H9 (cell line): ENCODE results near the gene BMERB1. TPM values are rescaled to one million over a fixed set of nuclear protein-coding genes. Genes with fewer than 3 reads are reported as not detected.

Experiments used
- DNase-seq: peaks from one replicate; pipeline ENCODE4 v3.0.0-alpha.2; 2017
- H2AFZ ChIP-seq: one replicate; pipeline ENCODE4 v1.6.1; 2013; ENCODE audit warnings: mild to moderate bottlenecking, low read length, control low read depth, moderate library complexity
- H2AK5ac ChIP-seq: 2 replicates; pipeline ENCODE4 v1.6.1; 2013; ENCODE audit warnings: low read length, control low read depth, mixed read lengths; ENCODE audit not compliant: insufficient read length
- H2BK120ac ChIP-seq: one replicate; pipeline ENCODE4 v1.6.1; 2013; ENCODE audit warnings: low read depth, mild to moderate bottlenecking, low read length, control low read depth, inconsistent platforms; ENCODE audit not compliant: poor library complexity, severe bottlenecking
- H2BK12ac ChIP-seq: 2 replicates; pipeline ENCODE4 v1.6.1; 2013; ENCODE audit warnings: low read length, control low read depth, mixed read lengths, low read depth; ENCODE audit not compliant: insufficient read length
- H2BK15ac ChIP-seq: 2 replicates; pipeline ENCODE4 v1.6.1; 2013; ENCODE audit warnings: low read depth, low read length, control low read depth
- H2BK20ac ChIP-seq: one replicate; pipeline ENCODE4 v1.6.1; 2013; ENCODE audit warnings: low read depth, mild to moderate bottlenecking, low read length, control low read depth, inconsistent platforms; ENCODE audit not compliant: poor library complexity, severe bottlenecking
- H2BK5ac ChIP-seq: 2 replicates; pipeline ENCODE4 v1.6.1; 2013; ENCODE audit warnings: low read length, control low read depth, mixed read lengths; ENCODE audit not compliant: insufficient read length
- H3K14ac ChIP-seq: 2 replicates; pipeline ENCODE4 v1.6.1; 2013; ENCODE audit warnings: low read length, control low read depth; ENCODE audit not compliant: insufficient read depth
- H3K18ac ChIP-seq: 2 replicates; pipeline ENCODE4 v1.6.1; 2013; ENCODE audit warnings: low read depth, mild to moderate bottlenecking, mixed read lengths, low read length, control low read depth; ENCODE audit not compliant: insufficient read length
- H3K23ac ChIP-seq: 2 replicates; pipeline ENCODE4 v1.6.1; 2013; ENCODE audit warnings: low read length, control low read depth, mixed read lengths, low read depth; ENCODE audit not compliant: insufficient read length
- H3K23me2 ChIP-seq: 2 replicates; pipeline ENCODE4 v1.6.1; 2013; ENCODE audit warnings: low read depth, mild to moderate bottlenecking, mixed read lengths, low read length, control low read depth; ENCODE audit not compliant: insufficient read length, poor library complexity, severe bottlenecking
- H3K27ac ChIP-seq: 2 replicates; pipeline ENCODE4 v1.5.1; 2013; ENCODE audit warnings: low read length, control low read depth, mixed read lengths, low read depth; ENCODE audit not compliant: insufficient read length
- H3K27me3 ChIP-seq: 2 replicates; pipeline ENCODE4 v1.6.1; 2013; ENCODE audit warnings: low read length, control low read depth, inconsistent platforms; ENCODE audit not compliant: insufficient read depth
- H3K4ac ChIP-seq: 2 replicates; pipeline ENCODE4 v1.6.1; 2013; ENCODE audit warnings: low read depth, mild to moderate bottlenecking, control low read depth, inconsistent platforms, low read length, moderate library complexity
- H3K4me1 ChIP-seq: 2 replicates; pipeline ENCODE4 v1.6.1; 2013; ENCODE audit warnings: low read length, control low read depth, inconsistent platforms; ENCODE audit not compliant: insufficient read depth
- H3K4me2 ChIP-seq: 2 replicates; pipeline ENCODE4 v1.6.1; 2013; ENCODE audit warnings: low read length, control low read depth, mixed read lengths; ENCODE audit not compliant: insufficient read length, insufficient read depth
- H3K56ac ChIP-seq: 2 replicates; pipeline ENCODE4 v1.6.1; 2013; ENCODE audit warnings: low read depth, mild to moderate bottlenecking, mixed read lengths, low read length, control low read depth; ENCODE audit not compliant: insufficient read length
- H3K79me1 ChIP-seq: 2 replicates; pipeline ENCODE4 v1.6.1; 2013; ENCODE audit warnings: low read depth, mild to moderate bottlenecking, moderate library complexity, low read length, control low read depth, inconsistent platforms; ENCODE audit not compliant: insufficient read depth, poor library complexity, severe bottlenecking
- H3K79me2 ChIP-seq: 2 replicates; pipeline ENCODE4 v1.6.1; 2013; ENCODE audit warnings: low read length, control low read depth, inconsistent platforms; ENCODE audit not compliant: insufficient read depth
- H3K9ac ChIP-seq: 2 replicates; pipeline ENCODE4 v1.6.1; 2013; ENCODE audit warnings: low read length, control low read depth, mixed read lengths; ENCODE audit not compliant: insufficient read length; ENCODE audit errors: extremely low read depth
- H3K9me3 ChIP-seq: one replicate; pipeline ENCODE4 v1.6.1; 2013; ENCODE audit warnings: low read depth, low read length, inconsistent platforms; ENCODE audit not compliant: control insufficient read depth
- H3T11ph ChIP-seq: one replicate; pipeline ENCODE4 v1.6.1; 2013; ENCODE audit warnings: mild to moderate bottlenecking, low read length, control low read depth, inconsistent platforms
- H4K20me1 ChIP-seq: one replicate; pipeline ENCODE4 v1.6.1; 2013; ENCODE audit not compliant: control insufficient read depth, insufficient read length, insufficient read depth
- H4K5ac ChIP-seq: 2 replicates; pipeline ENCODE4 v1.6.1; 2013; ENCODE audit warnings: low read depth, mild to moderate bottlenecking, mixed read lengths, low read length, control low read depth; ENCODE audit not compliant: insufficient read length
- H4K8ac ChIP-seq: replicated peaks from 2 replicates; pipeline ENCODE4 v1.6.1; 2013; ENCODE audit warnings: low read length, control low read depth, mixed read lengths, low read depth; ENCODE audit not compliant: insufficient read length
- H4K91ac ChIP-seq: 2 replicates; pipeline ENCODE4 v1.6.1; 2013; ENCODE audit warnings: low read depth, mild to moderate bottlenecking, moderate library complexity, mixed read lengths, low read length, control low read depth; ENCODE audit not compliant: insufficient read length
- H3K27ac Mint-ChIP-seq, 3 experiments: 2 replicates in 2 of 3; 3 replicates in 1 of 3; pipeline ENCODE4 v1.8.0; 2020 to 2021; ENCODE audit warnings: mixed read lengths in 3 of 3, mild to moderate bottlenecking in 1 of 3, moderate library complexity in 1 of 3
- H3K27me3 Mint-ChIP-seq: 2 replicates; pipeline ENCODE4 v1.8.0; 2021; ENCODE audit warnings: low read depth, mild to moderate bottlenecking, moderate library complexity, mixed read lengths
- H3K36me3 Mint-ChIP-seq, 3 experiments: 2 replicates in 2 of 3; 3 replicates in 1 of 3; pipeline ENCODE4 v1.8.0; 2020 to 2021; ENCODE audit warnings: low read depth in 3 of 3, mixed read lengths in 3 of 3; ENCODE audit not compliant: insufficient read depth in 1 of 3
- H3K4me1 Mint-ChIP-seq, 2 experiments: 2 replicates each; pipeline ENCODE4 v1.8.0; 2020; ENCODE audit warnings: mixed read lengths in 2 of 2
- H3K4me3 Mint-ChIP-seq, 2 experiments: 2 replicates in 1 of 2; 3 replicates in 1 of 2; pipeline ENCODE4 v1.8.0; 2020 to 2021; ENCODE audit warnings: mild to moderate bottlenecking in 2 of 2, mixed read lengths in 2 of 2, moderate library complexity in 1 of 2
- H3K9me3 Mint-ChIP-seq, 2 experiments: 2 replicates in 1 of 2; 3 replicates in 1 of 2; pipeline ENCODE4 v1.8.0; 2020; ENCODE audit warnings: mild to moderate bottlenecking in 2 of 2, mixed read lengths in 2 of 2, moderate library complexity in 1 of 2
- WGBS: extraction: QIAGEN DNeasy Blood & Tissue Kit; methylation state at CpG from one replicate; pipeline ENCODE4 v1.1.7; 2013; ENCODE audit warnings: missing lambda C conversion rate, low lambda C conversion rate, mixed read lengths; ENCODE audit not compliant: insufficient read length; ENCODE audit errors: extremely low coverage; 5-methylcytosine and 5-hydroxymethylcytosine counted together
- total RNA-seq: library from RNA; stranded (reverse); gene quantifications from 2 replicates; pipeline ENCODE4 v1.2.1, GENCODE V29; 2021
- TF ChIP-seq, protein P1 (sequence below): fragments of 200-600 bp; sonication (generic); conservative IDR thresholded peaks from 3 replicates; pipeline ENCODE4 v1.8.0; 2021; ENCODE audit warnings: antibody characterized with exemption, mild to moderate bottlenecking

BMERB1 gene
- total RNA-seq, 1 experiment from 2014 or later = 19.5 TPM

- Histone ChIP-seq H3T11ph (no peak overlapping the region), H3K79me2 (no peaks in the 10 kb centered on the region), H4K20me1 (no peaks in the 10 kb centered on the region), H2BK12ac (no peak overlapping the region), H4K8ac (no peak overlapping the region), H4K91ac (no peak overlapping the region), H3K18ac (no peak overlapping the region), H3K9me3 (no peaks in the 10 kb centered on the region), H3K27ac (no peak overlapping the region), H3K27me3 (no peaks in the 10 kb centered on the region), H2BK120ac (no peak overlapping the region), H3K14ac (no peak overlapping the region), H3K4me2 (no peak overlapping the region), H3K79me1 (no peaks in the 10 kb centered on the region), H2BK15ac (no peak overlapping the region), H2AFZ (no peak overlapping the region), H3K4ac (no peak overlapping the region), H3K4me1 (no peaks in the 10 kb centered on the region), H3K23me2 (no peaks in the 10 kb centered on the region), H3K56ac (no peak overlapping the region), H2AK5ac (no peak overlapping the region), H3K23ac (no peak overlapping the region), H3K9ac (no peak overlapping the region), H4K5ac (no peak overlapping the region), H2BK20ac (no peak overlapping the region), H2BK5ac (no peak overlapping the region)
- DNase-seq = no peak
- H3K36me3 Mint-ChIP-seq = no peaks in the 10 kb centered on the region
- H3K9me3 Mint-ChIP-seq = no peaks in the 10 kb centered on the region
- TF ChIP-seq, protein P1, sequence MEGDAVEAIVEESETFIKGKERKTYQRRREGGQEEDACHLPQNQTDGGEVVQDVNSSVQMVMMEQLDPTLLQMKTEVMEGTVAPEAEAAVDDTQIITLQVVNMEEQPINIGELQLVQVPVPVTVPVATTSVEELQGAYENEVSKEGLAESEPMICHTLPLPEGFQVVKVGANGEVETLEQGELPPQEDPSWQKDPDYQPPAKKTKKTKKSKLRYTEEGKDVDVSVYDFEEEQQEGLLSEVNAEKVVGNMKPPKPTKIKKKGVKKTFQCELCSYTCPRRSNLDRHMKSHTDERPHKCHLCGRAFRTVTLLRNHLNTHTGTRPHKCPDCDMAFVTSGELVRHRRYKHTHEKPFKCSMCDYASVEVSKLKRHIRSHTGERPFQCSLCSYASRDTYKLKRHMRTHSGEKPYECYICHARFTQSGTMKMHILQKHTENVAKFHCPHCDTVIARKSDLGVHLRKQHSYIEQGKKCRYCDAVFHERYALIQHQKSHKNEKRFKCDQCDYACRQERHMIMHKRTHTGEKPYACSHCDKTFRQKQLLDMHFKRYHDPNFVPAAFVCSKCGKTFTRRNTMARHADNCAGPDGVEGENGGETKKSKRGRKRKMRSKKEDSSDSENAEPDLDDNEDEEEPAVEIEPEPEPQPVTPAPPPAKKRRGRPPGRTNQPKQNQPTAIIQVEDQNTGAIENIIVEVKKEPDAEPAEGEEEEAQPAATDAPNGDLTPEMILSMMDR = no peak
- H3K27me3 Mint-ChIP-seq = no peaks in the 10 kb centered on the region
- H3K27ac Mint-ChIP-seq = no peak overlapping the region
- peaks cover 14 to 16% of the 10 kb centered on the region in 2 experiments for H3K4me1 Mint-ChIP-seq
- WGBS = no CpG with 5 or more reads among the region's 5 CpGs
- no peak overlapping the region for H3K4me3 Mint-ChIP-seq
Observed at GRCh38 chr16:15484662-15485061, 50.3 kb downstream of the BMERB1 start.
